ENCODE data around the gene ARMS2. TPM values are rescaled to one million over a fixed set of nuclear protein-coding genes. Genes with fewer than 3 reads are reported as not detected.

The ARMS2 gene
- polyA plus RNA-seq, 1 of the 3 experiments (the other 2 are of a cell fraction): not detected

GRCh38 chr10:122455376-122456079, 1.1 kb downstream of the ARMS2 start:
- Histone ChIP-seq H3K9ac (no peak overlapping the region), H3F3A (replicated peaks; ENCODE audit: insufficient read depth) (no peaks in the 10 kb centered on the region), H4K20me1 (ENCODE audit: insufficient read depth) (no peaks in the 10 kb centered on the region), H3K9me2 (no peaks in the 10 kb centered on the region), H3K4me1 (ENCODE audit: control insufficient read depth in 1 of 2, insufficient read depth in 2 of 2, low read depth in 1 of 2, low read length in 1 of 2) (peaks cover under 1 to 6% of the 10 kb centered on the region in 2 experiments; a peak in 2 of 4 replicates), H3K27ac (ENCODE audit: low read depth in 2 of 2, low read length in 1 of 2) (no peak overlapping the region), H3K4me3 (ENCODE audit: low read depth in 2 of 2, low read length in 1 of 2) (no peak overlapping the region), H3K9me3 (no peaks in the 10 kb centered on the region), H2AFZ (ENCODE audit: low read depth) (no peak overlapping the region), H3K27me3 (ENCODE audit: insufficient read depth) (no peaks in the 10 kb centered on the region), H3K36me3 (replicated peaks in 1 of 2; ENCODE audit: control insufficient read depth in 1 of 2, insufficient read depth in 2 of 2, low read length in 1 of 2) (no peaks in the 10 kb centered on the region), H3K4me2 (no peak overlapping the region), H3K79me2 (ENCODE audit: insufficient read depth) (no peaks in the 10 kb centered on the region)
- TF ChIP-seq ELF1 (IDR thresholded peaks at IDR 0.05) (no peak), CHD2 (IDR thresholded peaks at IDR 0.05; ENCODE audit: low read length, partially characterized antibody) (no peak), RCOR1 (IDR thresholded peaks at IDR 0.05; ENCODE audit: low read length) (no peak), MAX (IDR thresholded peaks at IDR 0.05; ENCODE audit: low read depth) (no peak), SMC3 (IDR thresholded peaks at IDR 0.05; ENCODE audit: low read depth, low read length) (no peak), GATA2 (CRISPR knock-in tag; IDR thresholded peaks at IDR 0.05) (no peak), RAD21 (IDR thresholded peaks at IDR 0.05; ENCODE audit: low read length) (no peak), NFIC (IDR thresholded peaks at IDR 0.05; ENCODE audit: borderline replicate concordance) (no peak), SIN3A (IDR thresholded peaks at IDR 0.05; ENCODE audit: borderline replicate concordance, low read depth, low read length) (no peak), FOSL2 (IDR thresholded peaks at IDR 0.05; ENCODE audit: borderline replicate concordance, low read depth) (no peak), TCF12 (IDR thresholded peaks at IDR 0.05) (no peak), TAF1 (IDR thresholded peaks at IDR 0.05; ENCODE audit: borderline replicate concordance, low read depth, low read length) (no peak), EZH2phosphoT487 (IDR thresholded peaks at IDR 0.05; ENCODE audit: borderline replicate concordance, low read depth) (no peak), REST (IDR thresholded peaks at IDR 0.05; ENCODE audit: low read depth, low read length) (no peak), GABPA (IDR thresholded peaks at IDR 0.05; ENCODE audit: low read depth) (no peak), USF2 (IDR thresholded peaks at IDR 0.05; ENCODE audit: borderline replicate concordance, low read depth, low read length) (no peak), JUND (IDR thresholded peaks at IDR 0.05) (no peak), RFX5 (IDR thresholded peaks at IDR 0.05; ENCODE audit: low read length) (no peak), FOXJ3 (CRISPR knock-in tag; IDR thresholded peaks at IDR 0.05) (no peak)
- TF ChIP-seq, protein P1, sequence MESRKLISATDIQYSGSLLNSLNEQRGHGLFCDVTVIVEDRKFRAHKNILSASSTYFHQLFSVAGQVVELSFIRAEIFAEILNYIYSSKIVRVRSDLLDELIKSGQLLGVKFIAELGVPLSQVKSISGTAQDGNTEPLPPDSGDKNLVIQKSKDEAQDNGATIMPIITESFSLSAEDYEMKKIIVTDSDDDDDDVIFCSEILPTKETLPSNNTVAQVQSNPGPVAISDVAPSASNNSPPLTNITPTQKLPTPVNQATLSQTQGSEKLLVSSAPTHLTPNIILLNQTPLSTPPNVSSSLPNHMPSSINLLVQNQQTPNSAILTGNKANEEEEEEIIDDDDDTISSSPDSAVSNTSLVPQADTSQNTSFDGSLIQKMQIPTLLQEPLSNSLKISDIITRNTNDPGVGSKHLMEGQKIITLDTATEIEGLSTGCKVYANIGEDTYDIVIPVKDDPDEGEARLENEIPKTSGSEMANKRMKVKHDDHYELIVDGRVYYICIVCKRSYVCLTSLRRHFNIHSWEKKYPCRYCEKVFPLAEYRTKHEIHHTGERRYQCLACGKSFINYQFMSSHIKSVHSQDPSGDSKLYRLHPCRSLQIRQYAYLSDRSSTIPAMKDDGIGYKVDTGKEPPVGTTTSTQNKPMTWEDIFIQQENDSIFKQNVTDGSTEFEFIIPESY (IDR thresholded peaks at IDR 0.05; ENCODE audit: borderline replicate concordance, low read depth): no peak
- ChIA-PET CTCF (interaction anchor here (0.6 to 1.2 kb wide), 5 partner anchors 20 to 188 kb away, joined by 3 to 4 read pairs (median 4); no protein-coding TSS in a partner anchor), POLR2A (no interaction called here)
- DNase-seq: no peak
- 84% methylated on average over 11 of the region's 11 CpGs for WGBS (ENCODE audit: low lambda C conversion rate)
